GM23338 (cell line): Measurements from ENCODE around the gene BRD3.

Experiments
- NANOG ChIP-seq: IDR thresholded peaks from 2 replicates; pipeline ENCODE4 v1.6.1; 2016; ENCODE audit warnings: antibody characterized with exemption, borderline replicate concordance
- TF ChIP-seq, protein P1 (sequence below), 2 experiments: fragments of 200-600 bp in 1 of 2; sonication (generic) in 1 of 2; conservative IDR thresholded peaks; 2 replicates each; pipeline versions ENCODE4 v1.5.1 to v1.6.1; 2016 to 2017; ENCODE audit warnings: antibody characterized with exemption in 2 of 2, low read depth in 2 of 2, mild to moderate bottlenecking in 2 of 2, moderate library complexity in 1 of 2

DNA sequence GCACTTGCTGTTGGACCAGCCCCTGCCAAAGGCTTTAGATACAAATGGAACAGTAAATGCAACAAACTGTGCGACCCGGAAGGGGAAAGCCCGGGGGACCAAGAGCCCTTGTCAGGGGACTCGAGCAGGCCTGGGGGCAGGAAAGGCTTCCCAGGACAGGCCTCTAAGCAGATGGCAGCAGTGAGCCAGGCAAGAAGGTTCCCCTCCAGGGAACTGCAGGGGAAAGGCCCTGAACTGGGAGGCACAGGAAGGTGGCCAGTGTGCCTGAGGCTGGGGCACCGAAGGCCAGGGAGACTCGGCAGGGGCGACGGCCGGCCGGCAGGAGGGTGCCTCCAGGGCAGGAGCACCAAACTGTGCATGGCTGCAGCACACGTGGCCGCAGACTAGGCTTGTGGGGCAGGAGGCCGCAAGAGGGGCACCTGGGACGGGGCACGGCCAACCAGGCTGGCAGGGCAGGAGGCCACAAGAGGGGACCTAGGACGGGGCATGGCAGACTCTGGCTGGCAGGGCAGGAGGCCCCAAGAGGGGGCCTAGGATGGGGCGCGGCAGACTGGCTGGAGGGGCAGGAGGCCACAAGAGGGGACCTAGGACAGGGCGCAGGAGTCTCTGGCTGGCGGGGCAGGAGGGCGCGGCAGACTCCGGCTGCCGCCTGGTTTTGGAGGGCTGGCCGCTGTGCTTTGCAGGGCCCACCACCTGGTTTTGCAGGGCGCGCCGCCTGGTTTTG is 85.7 kb downstream of the BRD3 start:
- TF ChIP-seq NANOG, result no peak
- TF ChIP-seq, protein P1, sequence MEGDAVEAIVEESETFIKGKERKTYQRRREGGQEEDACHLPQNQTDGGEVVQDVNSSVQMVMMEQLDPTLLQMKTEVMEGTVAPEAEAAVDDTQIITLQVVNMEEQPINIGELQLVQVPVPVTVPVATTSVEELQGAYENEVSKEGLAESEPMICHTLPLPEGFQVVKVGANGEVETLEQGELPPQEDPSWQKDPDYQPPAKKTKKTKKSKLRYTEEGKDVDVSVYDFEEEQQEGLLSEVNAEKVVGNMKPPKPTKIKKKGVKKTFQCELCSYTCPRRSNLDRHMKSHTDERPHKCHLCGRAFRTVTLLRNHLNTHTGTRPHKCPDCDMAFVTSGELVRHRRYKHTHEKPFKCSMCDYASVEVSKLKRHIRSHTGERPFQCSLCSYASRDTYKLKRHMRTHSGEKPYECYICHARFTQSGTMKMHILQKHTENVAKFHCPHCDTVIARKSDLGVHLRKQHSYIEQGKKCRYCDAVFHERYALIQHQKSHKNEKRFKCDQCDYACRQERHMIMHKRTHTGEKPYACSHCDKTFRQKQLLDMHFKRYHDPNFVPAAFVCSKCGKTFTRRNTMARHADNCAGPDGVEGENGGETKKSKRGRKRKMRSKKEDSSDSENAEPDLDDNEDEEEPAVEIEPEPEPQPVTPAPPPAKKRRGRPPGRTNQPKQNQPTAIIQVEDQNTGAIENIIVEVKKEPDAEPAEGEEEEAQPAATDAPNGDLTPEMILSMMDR (conservative IDR thresholded peaks at IDR 0.05; ENCODE audit: low read depth in 2 of 2), result no peak
